ENCODE measurements around the gene CXCL5. TPM values are rescaled to one million over a fixed set of nuclear protein-coding genes. Genes with fewer than 3 reads are reported as not detected.

Gene CXCL5
- total and polyA plus RNA-seq, 4 donors, result 1.6 to 52.8 (median 40.2) TPM

GRCh38 chr4:73970011-73970410 is 28.5 kb downstream of the CXCL5 start:
- no peak overlapping the region for H3K4me3 ChIP-seq
- no peak for ATAC-seq (ENCODE audit: insufficient read depth, low FRiP score)
- H3K36me3 ChIP-seq (ENCODE audit: control insufficient read depth in 4 of 4, insufficient read depth in 4 of 4, low read length in 4 of 4), result no peaks in the 10 kb centered on the region
- TF ChIP-seq CTCF (IDR thresholded peaks at IDR 0.05; ENCODE audit: control extremely low read depth, extremely low read depth), result no peak
- WGBS, 2 donors, result 89 to 91% methylated on average over 1 of the region's 1 CpG
- H3K27ac ChIP-seq (ENCODE audit: low read depth in 1 of 2, low read length in 1 of 2), result no peak overlapping the region
- no peak for DNase-seq
- H3K27me3 ChIP-seq (ENCODE audit: control insufficient read depth in 3 of 3, insufficient read depth in 3 of 3, low read length in 2 of 3), result no peaks in the 10 kb centered on the region
- no peaks in the 10 kb centered on the region for H3K4me1 ChIP-seq (ENCODE audit: control insufficient read depth in 5 of 5, insufficient read depth in 5 of 5, low read length in 5 of 5)
- H3K9me3 ChIP-seq (ENCODE audit: control insufficient read depth in 4 of 4, insufficient read depth in 3 of 4, low read length in 3 of 4), result peaks cover 0 to 5% (median 4%) of the 10 kb centered on the region in 4 donors
- H3K9ac ChIP-seq (ENCODE audit: insufficient read depth in 1 of 2, low read length in 2 of 2), result no peak overlapping the region

- ATAC-seq (ENCODE audit: insufficient read depth, low FRiP score), result no peak
- no peak overlapping the region for H3K4me3 ChIP-seq
Measured at GRCh38 chr4:73967866-73968265, 30.6 kb downstream of the CXCL5 start.

GRCh38 chr4:73964862-73965611 is 33.4 kb downstream of the CXCL5 start:
- Histone ChIP-seq H3K9ac (ENCODE audit: insufficient read depth in 1 of 2, low read length in 2 of 2) (no peak overlapping the region), H3K27ac (ENCODE audit: low read depth in 1 of 2, low read length in 1 of 2) (no peak overlapping the region), H3K27me3 (ENCODE audit: control insufficient read depth in 3 of 3, insufficient read depth in 3 of 3, low read length in 2 of 3) (no peaks in the 10 kb centered on the region), H3K9me3 (ENCODE audit: control insufficient read depth in 4 of 4, insufficient read depth in 3 of 4, low read length in 3 of 4) (peaks cover 0 to 10% (median under 1%) of the 10 kb centered on the region in 4 donors), H3K4me1 (ENCODE audit: control insufficient read depth in 5 of 5, insufficient read depth in 5 of 5, low read length in 5 of 5) (no peaks in the 10 kb centered on the region), H3K4me3 (no peak overlapping the region), H3K36me3 (ENCODE audit: control insufficient read depth in 4 of 4, insufficient read depth in 4 of 4, low read length in 4 of 4) (no peaks in the 10 kb centered on the region)
- 68 to 79% methylated on average over 7 of the region's 7 CpGs for WGBS, 2 donors
- TF ChIP-seq CTCF (IDR thresholded peaks at IDR 0.05; ENCODE audit: control extremely low read depth, extremely low read depth), result no peak
- ATAC-seq (ENCODE audit: insufficient read depth, low FRiP score) (peak; percentile 78), DNase-seq (no peak)

More at GRCh38 chr4:73967866-73968265, 30.6 kb downstream of the CXCL5 start:
- H3K27me3 ChIP-seq (ENCODE audit: control insufficient read depth in 3 of 3, insufficient read depth in 3 of 3, low read length in 2 of 3), result no peaks in the 10 kb centered on the region
- no peak for DNase-seq
- H3K4me1 ChIP-seq (ENCODE audit: control insufficient read depth in 5 of 5, insufficient read depth in 5 of 5, low read length in 5 of 5), result no peaks in the 10 kb centered on the region
- no peak for TF ChIP-seq CTCF (IDR thresholded peaks at IDR 0.05; ENCODE audit: control extremely low read depth, extremely low read depth)
- H3K36me3 ChIP-seq (ENCODE audit: control insufficient read depth in 4 of 4, insufficient read depth in 4 of 4, low read length in 4 of 4), result no peaks in the 10 kb centered on the region
- no peak overlapping the region for H3K27ac ChIP-seq (ENCODE audit: low read depth in 1 of 2, low read length in 1 of 2)
- H3K9me3 ChIP-seq (ENCODE audit: control insufficient read depth in 4 of 4, insufficient read depth in 3 of 4, low read length in 3 of 4), result peaks cover 0 to 5% (median 4%) of the 10 kb centered on the region in 4 donors
- H3K9ac ChIP-seq (ENCODE audit: insufficient read depth in 1 of 2, low read length in 2 of 2), result no peak overlapping the region

All from lung (tissue), 12 donors.